Stimulated activated naive CD8-positive, alpha-beta T cell treated with anti-CD3 and anti-CD28 coated beads, Interleukin-15, Interleukin-2, amounts not matched to agents 100 U/mL and 50 U/mL, for 24 hours (primary cell): ENCODE results near the gene FLNB.

Experiments used
- ATAC-seq: fragments of 150-1000 bp; cut with Tn5 transposase; one replicate; pipeline ENCODE4 v1.10.0; 2021
- DNase-seq: peaks from one replicate; pipeline ENCODE4 v3.0.0; 2021

The FLNB gene, protein sequence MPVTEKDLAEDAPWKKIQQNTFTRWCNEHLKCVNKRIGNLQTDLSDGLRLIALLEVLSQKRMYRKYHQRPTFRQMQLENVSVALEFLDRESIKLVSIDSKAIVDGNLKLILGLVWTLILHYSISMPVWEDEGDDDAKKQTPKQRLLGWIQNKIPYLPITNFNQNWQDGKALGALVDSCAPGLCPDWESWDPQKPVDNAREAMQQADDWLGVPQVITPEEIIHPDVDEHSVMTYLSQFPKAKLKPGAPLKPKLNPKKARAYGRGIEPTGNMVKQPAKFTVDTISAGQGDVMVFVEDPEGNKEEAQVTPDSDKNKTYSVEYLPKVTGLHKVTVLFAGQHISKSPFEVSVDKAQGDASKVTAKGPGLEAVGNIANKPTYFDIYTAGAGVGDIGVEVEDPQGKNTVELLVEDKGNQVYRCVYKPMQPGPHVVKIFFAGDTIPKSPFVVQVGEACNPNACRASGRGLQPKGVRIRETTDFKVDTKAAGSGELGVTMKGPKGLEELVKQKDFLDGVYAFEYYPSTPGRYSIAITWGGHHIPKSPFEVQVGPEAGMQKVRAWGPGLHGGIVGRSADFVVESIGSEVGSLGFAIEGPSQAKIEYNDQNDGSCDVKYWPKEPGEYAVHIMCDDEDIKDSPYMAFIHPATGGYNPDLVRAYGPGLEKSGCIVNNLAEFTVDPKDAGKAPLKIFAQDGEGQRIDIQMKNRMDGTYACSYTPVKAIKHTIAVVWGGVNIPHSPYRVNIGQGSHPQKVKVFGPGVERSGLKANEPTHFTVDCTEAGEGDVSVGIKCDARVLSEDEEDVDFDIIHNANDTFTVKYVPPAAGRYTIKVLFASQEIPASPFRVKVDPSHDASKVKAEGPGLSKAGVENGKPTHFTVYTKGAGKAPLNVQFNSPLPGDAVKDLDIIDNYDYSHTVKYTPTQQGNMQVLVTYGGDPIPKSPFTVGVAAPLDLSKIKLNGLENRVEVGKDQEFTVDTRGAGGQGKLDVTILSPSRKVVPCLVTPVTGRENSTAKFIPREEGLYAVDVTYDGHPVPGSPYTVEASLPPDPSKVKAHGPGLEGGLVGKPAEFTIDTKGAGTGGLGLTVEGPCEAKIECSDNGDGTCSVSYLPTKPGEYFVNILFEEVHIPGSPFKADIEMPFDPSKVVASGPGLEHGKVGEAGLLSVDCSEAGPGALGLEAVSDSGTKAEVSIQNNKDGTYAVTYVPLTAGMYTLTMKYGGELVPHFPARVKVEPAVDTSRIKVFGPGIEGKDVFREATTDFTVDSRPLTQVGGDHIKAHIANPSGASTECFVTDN (N-terminal part only)

DNA sequence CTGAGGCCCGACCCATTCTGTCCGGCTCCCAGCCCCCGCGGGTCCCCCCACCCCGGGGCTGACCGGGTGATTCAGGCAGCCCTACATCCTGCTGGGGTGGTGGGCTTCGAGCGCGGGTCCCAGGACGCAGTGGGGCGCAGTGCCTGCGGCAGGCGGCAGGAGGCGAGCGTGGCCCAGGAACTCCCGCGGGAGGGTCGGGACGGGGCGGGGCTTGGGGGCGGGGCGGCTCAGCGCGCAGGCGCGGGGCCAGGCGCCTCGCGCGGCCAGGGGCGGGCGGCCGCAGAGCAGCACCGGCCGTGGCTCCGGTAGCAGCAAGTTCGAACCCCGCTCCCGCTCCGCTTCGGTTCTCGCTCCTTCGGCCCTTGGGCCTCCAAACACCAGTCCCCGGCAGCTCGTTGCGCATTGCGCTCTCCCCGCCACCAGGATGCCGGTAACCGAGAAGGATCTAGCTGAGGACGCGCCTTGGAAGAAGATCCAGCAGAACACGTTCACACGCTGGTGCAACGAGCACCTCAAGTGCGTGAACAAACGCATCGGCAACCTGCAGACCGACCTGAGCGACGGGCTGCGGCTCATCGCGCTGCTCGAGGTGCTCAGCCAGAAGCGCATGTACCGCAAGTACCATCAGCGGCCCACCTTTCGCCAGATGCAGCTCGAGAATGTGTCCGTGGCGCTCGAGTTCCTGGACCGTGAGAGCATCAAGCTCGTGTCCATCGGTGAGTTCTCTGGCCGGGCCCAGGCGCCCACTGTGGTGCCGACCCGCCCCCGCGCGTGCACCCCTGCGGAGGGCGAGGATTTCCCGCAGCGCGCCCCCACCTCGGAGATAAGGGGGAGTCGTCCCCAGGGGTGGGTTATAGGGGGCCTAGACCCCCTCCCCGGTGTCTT is at the start of gene FLNB:
FLNB (plus strand) TSS at position 282 of the 885 bp plus-strand sequence; CDS start at position 425, 143 bp downstream.
- DNase-seq = peak; percentile 83
- peak; percentile 80 for ATAC-seq

DNA sequence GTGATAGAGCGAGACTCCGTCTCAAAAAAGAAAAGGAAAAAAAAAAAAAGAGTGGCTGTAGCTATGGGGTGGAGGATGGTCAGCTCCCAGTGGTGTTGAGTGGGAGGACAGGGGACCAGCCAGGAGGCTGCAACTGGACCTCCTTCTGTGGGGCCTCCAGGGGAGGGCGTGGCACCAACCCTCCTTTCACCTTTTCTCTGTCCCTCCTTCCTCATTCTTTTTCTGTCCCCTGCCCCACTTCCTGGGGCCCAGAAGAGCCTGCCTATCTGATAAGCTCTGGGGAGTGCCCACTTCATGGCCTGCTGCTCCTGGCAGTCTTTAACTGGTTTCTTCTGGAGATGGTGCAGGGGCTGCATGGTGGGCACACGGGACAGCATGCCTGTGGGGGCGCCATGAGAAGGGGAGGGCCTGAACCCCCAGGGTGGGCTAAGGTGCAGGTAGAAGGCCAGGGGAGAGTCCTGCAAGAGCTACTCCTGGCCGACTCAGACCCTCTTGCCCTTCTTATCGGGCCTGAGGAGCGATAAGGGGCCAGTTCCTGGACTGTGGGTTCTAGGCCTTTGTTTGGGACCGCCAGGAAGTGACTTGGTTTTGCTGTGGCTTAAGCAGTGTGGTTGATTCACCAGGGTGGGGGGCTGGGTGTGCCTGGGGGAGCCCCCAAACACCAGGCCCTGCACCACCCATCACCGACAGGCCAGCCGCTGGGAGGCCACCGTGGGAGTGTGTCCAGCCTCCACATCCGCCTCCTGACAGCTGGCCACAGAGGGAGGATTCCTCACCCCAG is 49.4 kb upstream of the FLNB start:
- ATAC-seq (no peak), DNase-seq (no peak)

- no peak for ATAC-seq
- DNase-seq = no peak
These were observed 48.6 kb upstream of the FLNB start for GRCh38 chr3:57959423-57960173.

GRCh38 chr3:57960174-57960505 is 48.1 kb upstream of the FLNB start:
- DNase-seq = no peak
- ATAC-seq = no peak

DNA sequence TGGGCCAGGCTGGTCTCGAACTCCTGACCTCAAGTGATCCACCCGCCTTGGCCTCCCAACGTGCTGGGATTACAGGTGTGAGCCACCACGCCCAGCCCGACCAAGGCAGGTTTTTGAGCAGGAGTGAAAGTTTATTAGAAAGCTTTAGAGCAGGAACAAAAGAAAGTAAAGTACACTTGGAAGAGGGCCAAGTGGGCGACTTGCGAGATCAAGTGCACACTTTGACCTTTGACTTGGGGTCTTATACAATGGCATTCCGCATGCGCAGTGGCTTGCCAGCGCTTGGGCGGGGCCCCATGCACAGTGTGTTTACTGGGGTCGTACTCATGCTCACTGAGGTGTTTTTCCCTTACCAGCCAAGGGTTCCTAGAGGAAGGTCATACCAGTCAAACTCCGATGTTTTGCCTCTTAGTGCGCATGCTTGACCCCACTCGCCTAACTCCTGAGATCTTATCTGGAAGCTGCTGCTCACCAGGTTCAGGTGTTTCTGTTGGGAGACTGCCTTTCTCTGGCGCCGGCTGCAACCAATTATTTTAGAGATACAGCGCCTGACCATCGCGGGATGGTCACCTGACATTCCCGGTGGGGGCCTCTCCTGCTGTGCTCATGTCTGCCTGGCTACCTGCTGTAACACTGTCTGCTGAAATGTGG is 46.9 kb upstream of the FLNB start:
- DNase-seq (no peak), ATAC-seq (no peak)

- no peak for ATAC-seq
- no peak for DNase-seq
These were observed 46.3 kb upstream of the FLNB start for GRCh38 chr3:57961828-57962447.

DNA sequence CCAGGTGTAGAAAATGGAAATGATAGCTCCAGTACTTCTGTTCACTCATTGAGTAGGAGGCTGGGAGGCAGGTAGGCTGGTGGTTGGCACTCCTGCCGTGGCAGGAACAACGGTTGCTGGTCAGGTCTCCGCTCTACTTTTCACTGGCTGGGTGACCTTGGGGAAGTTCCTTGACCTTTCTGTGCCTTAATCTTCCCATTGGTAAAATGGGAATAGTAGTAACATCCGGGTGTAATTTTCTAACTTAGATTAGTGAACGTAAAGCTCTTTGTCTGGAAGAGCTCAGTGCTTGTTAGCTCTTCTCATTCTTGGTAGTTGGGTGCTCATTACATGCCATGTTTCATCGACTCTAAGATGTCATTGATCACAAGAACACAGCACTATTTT is 45.8 kb upstream of the FLNB start:
- ATAC-seq (no peak), DNase-seq (no peak)

GRCh38 chr3:57963811-57964346 is 44.3 kb upstream of the FLNB start:
- DNase-seq = no peak
- no peak for ATAC-seq

DNA sequence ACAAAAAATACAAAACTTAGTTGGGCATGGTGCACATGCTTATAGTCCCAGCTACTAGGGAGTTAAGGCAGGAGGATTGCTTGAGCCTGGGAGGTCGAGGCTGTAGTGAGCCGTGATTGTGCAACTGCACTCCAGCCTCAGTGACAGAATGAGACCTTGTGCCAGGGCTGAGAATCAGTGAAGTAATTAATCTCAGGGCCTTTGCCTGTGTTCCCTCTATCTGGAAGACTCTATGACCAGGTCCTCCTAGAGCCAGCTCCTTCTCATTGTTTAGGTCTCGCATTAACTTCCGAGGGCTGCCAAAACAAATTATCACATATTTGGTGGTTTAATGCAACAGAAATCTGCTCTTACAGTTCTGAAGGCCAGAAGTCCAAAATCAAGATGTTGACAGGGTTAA is 41.4 kb upstream of the FLNB start:
- ATAC-seq (no peak), DNase-seq (no peak)

DNA sequence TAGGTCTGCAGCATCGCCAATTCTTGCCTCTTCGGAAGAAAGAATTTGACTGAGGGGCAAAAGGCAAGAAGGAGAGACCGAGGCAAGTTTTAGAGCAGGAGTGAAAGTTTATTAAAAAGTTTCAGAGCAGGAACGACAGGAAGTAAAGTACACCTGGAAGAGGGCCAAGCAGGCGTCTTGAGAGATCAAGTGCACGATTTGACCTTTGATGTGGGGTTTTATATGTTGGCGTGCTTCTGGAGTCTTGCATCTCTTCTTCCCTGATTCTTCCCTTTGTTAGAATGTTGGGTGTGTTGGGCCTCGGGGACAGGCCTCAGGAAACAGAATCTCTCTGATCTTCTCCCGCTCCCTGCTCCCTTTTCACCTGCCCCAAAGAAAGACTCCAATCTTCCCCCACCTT is 40.6 kb upstream of the FLNB start:
- DNase-seq (no peak), ATAC-seq (no peak)

- DNase-seq (no peak), ATAC-seq (no peak)
These were observed 39.7 kb upstream of the FLNB start for GRCh38 chr3:57968501-57968900.

GRCh38 chr3:57971975-57972374 is 36.2 kb upstream of the FLNB start:
- ATAC-seq = no peak
- DNase-seq = no peak

DNA sequence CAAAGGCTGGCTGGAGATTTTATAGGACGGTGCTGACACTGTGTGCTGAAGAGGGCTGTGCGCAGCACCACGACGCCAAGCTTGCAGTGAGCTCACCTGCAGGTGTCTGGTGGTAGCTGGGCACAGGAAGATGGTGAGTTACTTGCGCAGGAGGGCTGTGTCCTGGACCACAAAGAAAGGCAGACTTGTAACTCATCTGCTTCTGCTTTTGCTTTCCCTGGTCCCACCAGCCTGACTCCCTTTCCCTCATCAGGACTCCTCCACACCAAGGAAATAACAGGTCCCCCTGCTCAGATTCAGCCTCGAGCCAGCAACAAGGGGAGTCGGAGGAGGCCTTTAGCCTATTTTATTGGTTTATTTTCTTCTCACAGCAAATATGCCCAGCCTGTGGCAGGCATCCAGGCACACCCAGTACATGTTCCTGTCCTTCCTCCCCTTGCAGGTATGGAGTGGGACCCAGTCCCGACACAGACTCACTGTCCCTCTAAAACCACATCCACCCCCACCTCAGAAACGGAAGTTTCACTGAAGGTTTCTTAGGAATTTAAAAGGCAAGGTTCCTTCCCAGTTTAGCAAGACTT is 35.6 kb upstream of the FLNB start:
- ATAC-seq = no peak
- DNase-seq = no peak

- no peak for DNase-seq
- no peak for ATAC-seq
These were observed 34.3 kb upstream of the FLNB start for GRCh38 chr3:57973715-57974477.

- no peak for DNase-seq
These were observed 33.3 kb upstream of the FLNB start for GRCh38 chr3:57974796-57975388.

DNA sequence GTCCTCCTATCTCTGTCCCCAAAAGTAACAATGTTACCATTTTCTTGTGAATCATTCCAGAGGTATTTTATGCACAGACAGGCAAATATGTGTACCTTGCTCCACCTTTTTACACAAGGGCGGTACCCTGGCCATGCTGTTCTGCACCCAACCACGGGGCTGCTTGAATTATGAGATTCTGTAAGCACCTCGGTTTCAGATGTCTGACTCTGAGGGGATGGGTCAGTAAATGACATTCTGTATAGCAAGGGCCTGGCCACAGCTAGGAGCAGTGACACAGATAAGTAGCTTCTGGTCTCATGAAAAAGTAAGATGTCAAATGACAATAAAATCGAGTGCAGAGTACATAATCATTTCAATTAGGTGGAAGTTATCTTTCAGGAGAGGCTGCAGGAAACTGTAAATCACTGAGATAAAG is 30.4 kb upstream of the FLNB start:
- no peak for ATAC-seq
- no peak for DNase-seq

More at GRCh38 chr3:57974796-57975388, 33.3 kb upstream of the FLNB start:
- ATAC-seq = no peak

GRCh38 chr3:57978316-57978715 is 29.9 kb upstream of the FLNB start:
- ATAC-seq (no peak), DNase-seq (no peak)
